Tibial artery (tissue), 4 donors: ENCODE results near the gene PDHB.

Experiments used
- DNase-seq, 2 donors: peaks; one replicate each; pipeline ENCODE4 v3.0.0-alpha.2; 2019
- H3K27ac ChIP-seq, 2 donors: fragments of 200-600 bp; sonication (generic) in 1 of 2; 1 replicate in 1 of 2; 2 replicates in 1 of 2; pipeline ENCODE4 v1.5.1; 2018 to 2019; ENCODE audit warnings: mild to moderate bottlenecking in 1 of 2
- H3K27me3 ChIP-seq, 2 donors: fragments of 200-600 bp; sonication (generic) in 1 of 2; one replicate each; pipeline versions ENCODE4 v1.5.1 to v1.6.0; 2016 to 2019
- H3K36me3 ChIP-seq, 3 donors: fragments of 200-600 bp; sonication (generic) in 2 of 3; one replicate each; pipeline ENCODE4 v1.5.1; 2016 to 2019; ENCODE audit warnings: mild to moderate bottlenecking in 2 of 3
- H3K4me1 ChIP-seq, 4 donors: fragments of 200-600 bp; sonication (generic) in 2 of 4; 1 replicate in 3 of 4; 2 replicates in 1 of 4; pipeline ENCODE4 v1.5.1; 2016 to 2019
- H3K4me3 ChIP-seq, 2 donors: fragments of 200-600 bp; sonication (generic) in 1 of 2; 1 replicate in 1 of 2; 2 replicates in 1 of 2; pipeline ENCODE4 v1.5.1; 2018 to 2019; ENCODE audit warnings: mild to moderate bottlenecking in 2 of 2
- H3K9me3 ChIP-seq, 3 donors: fragments of 200-600 bp; sonication (generic) in 1 of 3; one replicate each; pipeline ENCODE4 v1.5.1; 2016 to 2019
- CTCF ChIP-seq, 2 experiments: fragments of 200-600 bp in 1 of 2; fragments of 450-650 bp in 1 of 2; IDR thresholded peaks; one replicate each; pipeline ENCODE4 v1.5.1; 2017 to 2019; ENCODE audit warnings: antibody characterized with exemption in 2 of 2, mild to moderate bottlenecking in 1 of 2, moderate library complexity in 1 of 2
- intact Hi-C: fragments of 100-400 bp; cut with DNase I; formaldehyde crosslinking; loops from one replicate; pipeline ENCODE4 v1.15.0; 2023; ENCODE audit warnings: low total_unique reads

PDHB gene

GRCh38 chr3:58474348-58474911 lies 40.8 kb upstream of the PDHB start:
- Histone ChIP-seq H3K4me1 (no peaks in the 10 kb centered on the region), H3K4me3 (no peak overlapping the region), H3K36me3 (no peaks in the 10 kb centered on the region), H3K9me3 (no peaks in the 10 kb centered on the region), H3K27ac (no peak overlapping the region), H3K27me3 (no peaks in the 10 kb centered on the region)
- intact Hi-C loops: no loop called here
- no peak for DNase-seq
- no peak for TF ChIP-seq CTCF (IDR thresholded peaks at IDR 0.05)

- Histone ChIP-seq H3K4me1 (no peaks in the 10 kb centered on the region), H3K36me3 (no peaks in the 10 kb centered on the region), H3K4me3 (no peak overlapping the region), H3K9me3 (no peaks in the 10 kb centered on the region), H3K27me3 (no peaks in the 10 kb centered on the region), H3K27ac (no peak overlapping the region)
- intact Hi-C loops: no loop called here
- no peak for DNase-seq
- no peak for TF ChIP-seq CTCF (IDR thresholded peaks at IDR 0.05)
Measured at GRCh38 chr3:58473275-58473674, 39.6 kb upstream of the PDHB start.

DNA sequence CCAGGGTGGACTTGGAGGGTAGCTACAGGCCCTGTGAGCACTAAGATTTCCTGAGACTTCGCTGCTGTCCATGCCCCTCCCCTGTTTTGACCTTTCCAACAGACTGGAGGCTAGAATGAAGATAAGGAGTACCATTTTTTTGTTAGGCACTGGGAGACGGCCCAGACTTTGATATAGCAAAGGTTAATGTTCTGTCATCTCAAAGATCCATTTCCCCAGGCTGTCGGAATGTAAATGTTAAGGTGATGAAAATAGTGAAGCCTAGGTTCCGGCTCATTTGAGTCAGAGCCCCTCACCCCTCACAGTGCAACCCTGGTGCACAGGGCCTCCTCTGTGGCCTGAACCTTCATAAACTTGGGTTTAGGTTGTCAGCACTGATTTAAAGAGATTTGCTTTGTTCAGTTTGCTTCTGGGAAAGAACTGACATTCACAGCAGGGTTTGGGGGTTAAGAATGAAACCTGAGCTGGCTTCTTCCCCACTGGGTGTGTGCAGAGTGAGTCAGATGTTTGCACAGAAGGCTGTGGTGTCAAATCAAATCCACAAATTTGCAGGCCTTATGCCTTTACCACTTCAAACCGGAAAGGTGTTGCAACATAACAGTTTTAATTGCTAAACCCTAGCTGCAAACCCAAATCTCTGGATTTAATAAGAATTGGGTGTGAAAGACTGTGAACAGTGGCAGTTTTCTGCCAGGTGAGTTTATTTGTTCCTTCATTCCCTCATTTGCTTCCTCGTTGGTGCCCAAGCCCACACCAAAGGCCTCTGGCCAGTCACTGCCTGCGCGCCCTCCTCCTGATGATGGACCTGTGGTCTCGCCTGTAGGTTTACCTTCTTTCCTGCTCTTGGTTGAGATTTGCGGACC lies 37.6 kb upstream of the PDHB start:
- intact Hi-C loops: no loop called here
- Histone ChIP-seq H3K36me3 (no peaks in the 10 kb centered on the region), H3K9me3 (no peaks in the 10 kb centered on the region), H3K4me3 (no peak overlapping the region), H3K4me1 (no peaks in the 10 kb centered on the region), H3K27me3 (no peaks in the 10 kb centered on the region), H3K27ac (no peak overlapping the region)
- TF ChIP-seq CTCF (IDR thresholded peaks at IDR 0.05): no peak
- no peak for DNase-seq

DNA sequence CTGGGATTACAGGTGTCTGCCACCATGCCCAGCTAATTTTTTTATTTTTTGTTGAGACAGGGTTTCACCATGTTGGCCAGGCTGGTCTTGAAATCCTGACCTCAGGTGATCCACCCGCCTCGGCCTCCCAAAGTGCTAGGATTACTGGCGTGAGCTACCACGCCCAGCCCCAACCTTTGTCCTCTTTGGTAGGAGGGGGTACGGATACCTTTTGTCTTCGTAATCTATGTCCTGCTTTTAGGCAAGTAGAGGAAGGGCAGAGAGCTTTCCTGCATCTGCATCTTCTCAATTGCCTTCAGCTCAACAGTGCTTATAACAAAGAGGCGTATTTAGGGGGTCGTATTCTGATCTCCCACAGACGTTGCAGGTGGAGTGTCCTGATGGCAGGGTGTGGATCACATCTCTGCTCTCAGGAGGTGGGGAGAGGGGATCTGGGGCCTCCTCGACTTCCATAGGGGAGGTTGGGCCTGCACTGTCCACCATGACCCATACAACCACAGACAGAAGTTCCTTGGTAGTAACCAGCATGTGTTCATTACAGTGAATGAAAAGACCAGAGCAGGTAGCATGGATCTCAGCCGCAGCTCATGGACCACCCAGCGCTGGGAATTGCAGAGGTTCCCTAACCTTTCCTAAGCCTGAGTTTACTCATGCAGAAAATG lies 36.9 kb upstream of the PDHB start:
- Histone ChIP-seq H3K36me3 (no peaks in the 10 kb centered on the region), H3K9me3 (no peaks in the 10 kb centered on the region), H3K4me3 (no peak overlapping the region), H3K27ac (no peak overlapping the region), H3K4me1 (no peaks in the 10 kb centered on the region), H3K27me3 (no peaks in the 10 kb centered on the region)
- intact Hi-C loops: no loop called here
- no peak for TF ChIP-seq CTCF (IDR thresholded peaks at IDR 0.05)
- DNase-seq: no peak

- Histone ChIP-seq H3K9me3 (no peaks in the 10 kb centered on the region), H3K27ac (no peak overlapping the region), H3K27me3 (no peaks in the 10 kb centered on the region), H3K4me3 (no peak overlapping the region), H3K36me3 (no peaks in the 10 kb centered on the region), H3K4me1 (no peaks in the 10 kb centered on the region)
- intact Hi-C loops: no loop called here
- no peak for DNase-seq
- TF ChIP-seq CTCF (IDR thresholded peaks at IDR 0.05): no peak
Measured at GRCh38 chr3:58469096-58469495, 35.5 kb upstream of the PDHB start.
